HEK293T (cell line): Measurements from ENCODE around the gene SIPA1L3.

Experiments
- FOXM1 ChIP-seq: fragments of 450-650 bp; IDR thresholded peaks from 2 replicates; pipeline ENCODE4 v1.6.1; 2017; ENCODE audit warnings: mild to moderate bottlenecking, borderline replicate concordance
- PKNOX1 ChIP-seq: fragments of 450-650 bp; IDR thresholded peaks from 2 replicates; pipeline ENCODE4 v1.6.1; 2016
- TARDBP ChIP-seq: fragments of 450-650 bp; IDR thresholded peaks from 2 replicates; pipeline ENCODE4 v1.6.1; 2016

DNA sequence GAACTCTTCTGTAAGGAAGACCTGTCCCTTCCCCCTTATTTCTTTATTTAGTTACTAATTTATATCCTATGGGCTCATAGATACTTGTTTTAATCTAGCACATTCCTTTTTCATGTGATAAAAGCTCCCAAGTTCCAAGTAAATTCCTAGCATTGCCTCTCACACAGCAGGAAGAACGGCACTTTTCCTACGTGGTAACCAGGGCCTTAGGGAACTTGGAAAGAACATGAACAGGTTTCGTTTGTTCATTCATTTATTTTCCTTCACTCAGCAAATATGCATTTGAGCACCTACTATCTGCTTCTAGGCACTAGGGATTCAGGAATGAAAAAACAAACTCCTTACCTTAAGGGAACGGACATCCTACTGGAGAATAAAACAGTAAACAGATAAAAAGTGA, 125.1 kb downstream of the SIPA1L3 start:
- TF ChIP-seq PKNOX1, result no peak
- no peak for TF ChIP-seq TARDBP
- TF ChIP-seq FOXM1, result no peak
